Suprapubic skin (tissue), 3 donors: ENCODE results near the gene MRPL24.

Source experiments
- POLR2A ChIP-seq, 2 donors: fragments of 450-650 bp; IDR thresholded peaks; one replicate each; pipeline ENCODE4 v1.6.1; 2017; ENCODE audit warnings: antibody characterized with exemption in 2 of 2, mild to moderate bottlenecking in 2 of 2, moderate library complexity in 2 of 2
- TF ChIP-seq, protein P1 (sequence below), 2 donors: fragments of 200-600 bp in 1 of 2; fragments of 450-650 bp in 1 of 2; sonication (generic) in 1 of 2; IDR thresholded peaks; one replicate each; pipeline ENCODE4 v1.5.1; 2016 to 2019; ENCODE audit warnings: antibody characterized with exemption in 2 of 2, mild to moderate bottlenecking in 1 of 2, moderate library complexity in 1 of 2

DNA sequence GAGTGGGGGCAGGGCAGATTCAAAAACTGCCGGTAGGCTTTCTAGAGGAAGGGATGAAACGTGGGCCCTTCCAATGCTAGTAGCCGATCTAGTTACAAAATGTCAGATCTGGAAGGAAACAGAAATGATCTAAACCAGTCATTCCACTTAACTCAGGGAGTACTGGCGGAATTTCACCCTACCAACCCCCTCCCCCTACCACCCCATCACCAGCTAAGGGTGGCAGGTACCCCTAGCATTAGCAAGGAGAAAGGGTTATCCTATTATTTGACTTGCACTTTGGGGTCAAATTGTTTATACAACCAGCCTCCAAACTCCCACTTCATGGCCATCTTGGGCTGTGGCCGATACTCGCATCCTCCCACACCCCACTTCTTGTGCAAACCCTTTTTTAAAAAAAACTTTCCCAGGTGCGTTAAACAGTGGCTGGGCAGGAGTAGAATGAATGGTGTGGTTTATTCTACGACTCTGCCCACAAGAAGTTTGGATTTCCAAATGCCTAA is 644 bp upstream of the MRPL24 start:
- TF ChIP-seq, protein P1, sequence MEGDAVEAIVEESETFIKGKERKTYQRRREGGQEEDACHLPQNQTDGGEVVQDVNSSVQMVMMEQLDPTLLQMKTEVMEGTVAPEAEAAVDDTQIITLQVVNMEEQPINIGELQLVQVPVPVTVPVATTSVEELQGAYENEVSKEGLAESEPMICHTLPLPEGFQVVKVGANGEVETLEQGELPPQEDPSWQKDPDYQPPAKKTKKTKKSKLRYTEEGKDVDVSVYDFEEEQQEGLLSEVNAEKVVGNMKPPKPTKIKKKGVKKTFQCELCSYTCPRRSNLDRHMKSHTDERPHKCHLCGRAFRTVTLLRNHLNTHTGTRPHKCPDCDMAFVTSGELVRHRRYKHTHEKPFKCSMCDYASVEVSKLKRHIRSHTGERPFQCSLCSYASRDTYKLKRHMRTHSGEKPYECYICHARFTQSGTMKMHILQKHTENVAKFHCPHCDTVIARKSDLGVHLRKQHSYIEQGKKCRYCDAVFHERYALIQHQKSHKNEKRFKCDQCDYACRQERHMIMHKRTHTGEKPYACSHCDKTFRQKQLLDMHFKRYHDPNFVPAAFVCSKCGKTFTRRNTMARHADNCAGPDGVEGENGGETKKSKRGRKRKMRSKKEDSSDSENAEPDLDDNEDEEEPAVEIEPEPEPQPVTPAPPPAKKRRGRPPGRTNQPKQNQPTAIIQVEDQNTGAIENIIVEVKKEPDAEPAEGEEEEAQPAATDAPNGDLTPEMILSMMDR (IDR thresholded peaks at IDR 0.05) = no peak
- TF ChIP-seq POLR2A (IDR thresholded peaks at IDR 0.05) = no peak
